Peyer's patch (tissue), 4 donors: ENCODE measurements around the gene KCNQ5.

Source experiments
- CTCF ChIP-seq, 6 experiments: fragments of 450-650 bp in 4 of 6; fragments of 200-600 bp in 2 of 6; sonication (generic) in 1 of 6; IDR thresholded peaks; one replicate each; pipeline ENCODE4 v1.5.1; 2017 to 2019; ENCODE audit warnings: antibody characterized with exemption in 6 of 6, mild to moderate bottlenecking in 3 of 6, moderate library complexity in 1 of 6
- POLR2A ChIP-seq, 2 donors: fragments of 450-650 bp; IDR thresholded peaks; one replicate each; pipeline ENCODE4 v1.5.1; 2017; ENCODE audit warnings: antibody characterized with exemption in 2 of 2, mild to moderate bottlenecking in 2 of 2, moderate library complexity in 2 of 2

GRCh38 chr6:72916298-72916697 lies 294.4 kb downstream of the KCNQ5 start:
- no peak for TF ChIP-seq CTCF (IDR thresholded peaks at IDR 0.05)
- TF ChIP-seq POLR2A (IDR thresholded peaks at IDR 0.05), result no peak
